ENCODE results near the gene ASCC1.
"Not testable (repeated sequence)": the region's sequence is repeated elsewhere in the genome, so short reads cannot be mapped to it uniquely, and the experiment has no call there.

The ASCC1 gene

GRCh38 chr10:72215611-72216549 is at the start of gene ASCC1, which contains the start of gene ANAPC16:
TSS of gene ASCC1 (minus strand) at chr10:72216276. CDS start at chr10:72213298, 2,978 bp downstream.
TSS of gene ANAPC16 (plus strand) at chr10:72216012. CDS start at chr10:72223915, 7,903 bp downstream.
- DNase-seq: peak; percentile 72

- no peak for DNase-seq
Measured at GRCh38 chr10:72265508-72265907, 49.4 kb upstream of the ASCC1 start.

DNA sequence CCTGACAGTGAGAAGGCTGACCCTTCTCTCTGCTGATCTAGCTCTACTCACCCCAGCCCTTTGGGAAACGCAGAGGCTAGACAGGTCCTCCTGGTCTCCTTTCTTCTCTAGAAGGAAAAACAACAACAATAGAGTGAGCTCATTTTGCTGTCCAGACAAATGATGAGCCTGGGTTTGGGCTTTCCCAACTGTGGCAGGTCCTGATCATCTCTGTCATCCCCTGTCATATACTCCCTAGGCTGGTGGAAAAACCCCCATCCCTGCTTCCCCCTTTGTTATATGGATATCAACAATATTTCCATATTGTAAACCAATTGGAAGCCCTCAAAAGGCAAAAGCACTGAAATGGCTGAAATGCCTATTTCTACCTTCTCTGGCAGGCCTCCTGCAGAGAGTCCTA is 48.5 kb upstream of the ASCC1 start:
- DNase-seq: no peak

- DNase-seq: peak; percentile 75
Measured at GRCh38 chr10:72263613-72264241, 47.7 kb upstream of the ASCC1 start.

DNA sequence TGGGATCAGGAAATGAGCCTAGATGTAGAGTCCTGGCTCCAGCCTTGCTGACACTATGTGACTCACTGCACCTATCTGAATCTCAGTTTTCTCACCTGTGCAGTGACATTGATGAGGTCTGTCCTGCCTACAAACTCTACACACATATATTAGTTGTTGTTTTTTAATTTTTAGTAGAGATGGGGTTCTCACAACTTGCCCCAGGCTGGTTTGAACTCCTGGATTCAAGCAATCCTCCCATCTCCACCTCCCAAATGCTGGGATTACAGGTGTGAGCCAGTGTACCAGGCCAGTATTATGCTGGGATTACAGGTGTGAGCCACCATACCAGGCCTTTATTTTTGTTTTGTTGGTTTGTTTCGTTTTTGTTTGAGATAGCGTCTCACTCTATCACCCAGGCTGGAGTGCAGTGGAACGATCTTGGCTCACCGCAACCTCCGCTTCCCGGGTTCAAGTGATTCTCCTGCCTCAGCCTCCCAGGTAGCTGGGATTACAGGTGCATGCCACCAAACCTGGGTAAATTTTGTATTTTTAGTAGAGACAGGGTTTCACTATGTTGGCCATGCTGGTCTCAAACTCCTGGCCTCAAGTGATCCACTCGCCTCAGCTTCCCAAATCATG is 45.8 kb upstream of the ASCC1 start:
- DNase-seq: no peak

- no peak for DNase-seq
Measured at GRCh38 chr10:72260976-72261783, 45.1 kb upstream of the ASCC1 start.

DNA sequence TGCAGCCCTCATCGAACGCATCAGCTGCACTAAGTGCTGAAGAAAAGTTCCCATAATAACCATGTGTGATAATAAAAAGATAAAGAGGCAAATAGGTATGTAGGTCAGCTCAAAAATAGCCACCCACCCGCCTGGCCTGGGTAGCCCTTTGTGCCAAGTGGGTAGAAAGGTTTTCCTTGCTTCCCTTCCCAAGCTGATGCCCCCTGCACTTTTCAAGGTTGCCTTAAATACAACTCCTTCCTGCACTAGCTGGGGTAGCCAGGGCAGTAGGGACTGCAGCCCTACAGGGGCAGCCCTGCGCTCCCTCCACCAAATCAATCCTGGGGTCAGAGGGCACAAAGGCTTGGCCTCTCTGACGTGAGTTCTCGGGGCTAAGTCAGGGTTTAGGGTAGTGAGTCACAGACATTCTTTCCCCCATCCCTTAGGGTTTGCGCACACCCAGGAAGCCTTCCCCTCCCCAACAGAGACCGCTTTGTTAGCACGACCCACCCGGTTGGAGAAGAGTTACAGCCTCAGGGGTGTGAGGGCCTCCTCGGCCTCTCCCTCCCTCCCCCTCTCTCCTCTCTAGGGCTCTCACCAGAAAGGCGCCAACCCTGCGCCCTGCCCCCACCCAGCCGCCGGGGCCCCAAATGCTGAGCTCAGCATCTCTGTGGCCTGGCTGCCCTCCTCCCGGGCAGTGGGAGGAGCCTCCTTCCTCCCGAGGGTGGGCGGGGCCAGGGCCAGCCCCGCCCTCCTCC is 44.3 kb upstream of the ASCC1 start:
- DNase-seq: no peak

DNA sequence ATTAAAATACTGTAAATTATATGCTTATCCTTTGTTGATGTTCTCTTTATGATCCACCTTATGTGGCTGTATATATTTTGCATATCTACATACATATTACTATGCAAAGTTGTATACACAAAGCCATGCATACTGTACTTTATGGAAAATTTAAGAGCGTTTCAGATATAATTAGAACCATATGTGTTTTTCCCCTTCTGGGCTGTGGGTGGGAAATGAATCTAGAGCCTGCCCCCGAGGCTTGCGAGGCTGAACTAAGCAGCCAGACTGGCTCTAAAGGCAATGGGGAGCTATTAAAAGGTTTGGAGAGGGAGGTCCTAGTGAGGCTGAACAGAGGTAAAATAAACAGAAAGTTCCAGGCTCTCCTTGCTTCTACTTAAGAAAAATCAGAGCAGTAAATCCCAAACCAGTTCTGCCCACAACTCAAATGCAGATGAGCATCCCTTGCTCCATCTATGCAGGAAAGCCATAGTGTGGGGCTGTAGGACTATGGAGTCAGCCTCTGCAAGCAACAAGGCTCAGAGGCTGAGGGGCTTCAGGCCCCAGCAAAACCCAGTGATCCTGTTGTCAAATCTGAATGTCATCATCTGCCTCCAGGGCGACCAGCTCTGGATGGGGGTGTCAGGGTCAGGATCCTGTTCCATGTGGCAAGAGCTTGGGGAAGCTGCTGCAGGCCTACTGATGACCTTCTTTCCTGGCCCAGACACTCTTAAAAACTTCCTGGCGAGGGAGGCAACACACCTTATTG is 43.6 kb upstream of the ASCC1 start:
- DNase-seq: no peak

DNA sequence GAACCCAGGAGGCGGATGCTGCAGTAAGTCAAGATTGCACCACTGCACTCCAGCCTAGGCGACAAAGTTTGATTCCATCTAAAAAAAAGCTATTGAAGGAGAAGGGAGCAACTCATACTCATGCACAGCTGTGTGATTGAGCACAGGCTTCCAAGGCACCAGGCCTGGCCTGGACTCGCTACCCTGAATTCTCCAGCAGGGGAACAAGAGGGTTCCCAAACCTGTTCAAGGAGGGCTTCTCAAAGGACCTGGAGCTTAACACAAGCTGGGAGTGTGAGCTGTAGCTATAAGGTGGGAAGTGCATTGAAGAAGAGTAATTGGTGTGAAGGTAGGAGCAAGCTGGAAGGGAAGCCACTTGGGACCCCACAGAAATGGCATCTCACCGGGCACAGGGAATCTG is 42.5 kb upstream of the ASCC1 start:
- no peak for DNase-seq

DNA sequence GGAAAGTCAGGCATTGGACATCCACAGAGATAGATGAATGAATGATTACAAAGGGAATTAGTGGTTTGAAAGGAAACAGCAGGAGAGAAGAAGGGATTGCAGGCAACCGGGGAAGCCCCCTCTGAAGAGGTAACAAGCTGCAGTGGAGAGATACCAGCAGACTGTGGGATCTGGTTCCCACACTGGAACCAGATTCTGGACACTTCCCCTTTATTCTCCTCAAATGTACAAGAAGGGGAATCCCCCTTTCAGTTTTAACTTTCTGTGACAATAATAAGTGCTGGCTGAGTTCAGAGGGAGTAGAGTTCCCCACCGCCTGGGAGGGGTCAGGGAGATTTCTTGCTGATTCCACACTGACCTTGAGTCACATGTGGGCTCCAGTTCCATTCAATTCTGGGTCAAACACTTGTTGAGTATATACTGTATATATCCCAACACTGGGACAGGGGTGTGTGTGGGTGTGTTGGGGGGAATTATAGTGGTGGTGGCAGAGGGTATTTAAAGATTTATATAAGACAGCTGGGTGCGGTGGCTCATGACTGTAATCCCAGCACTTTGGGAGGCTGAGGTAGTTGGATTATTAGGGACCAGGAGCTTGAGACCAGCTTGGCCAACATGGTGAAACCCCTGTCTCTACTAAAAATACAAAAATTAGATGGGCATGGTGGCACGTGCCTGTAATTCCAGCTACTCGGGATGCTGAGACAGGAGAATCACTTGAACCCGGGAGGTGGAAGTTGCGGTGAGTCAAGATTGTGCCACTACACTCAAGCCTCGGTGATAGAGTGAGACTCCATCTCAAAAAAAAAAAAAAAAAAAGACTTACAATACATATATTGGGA is 41.2 kb upstream of the ASCC1 start:
- DNase-seq: no peak

DNA sequence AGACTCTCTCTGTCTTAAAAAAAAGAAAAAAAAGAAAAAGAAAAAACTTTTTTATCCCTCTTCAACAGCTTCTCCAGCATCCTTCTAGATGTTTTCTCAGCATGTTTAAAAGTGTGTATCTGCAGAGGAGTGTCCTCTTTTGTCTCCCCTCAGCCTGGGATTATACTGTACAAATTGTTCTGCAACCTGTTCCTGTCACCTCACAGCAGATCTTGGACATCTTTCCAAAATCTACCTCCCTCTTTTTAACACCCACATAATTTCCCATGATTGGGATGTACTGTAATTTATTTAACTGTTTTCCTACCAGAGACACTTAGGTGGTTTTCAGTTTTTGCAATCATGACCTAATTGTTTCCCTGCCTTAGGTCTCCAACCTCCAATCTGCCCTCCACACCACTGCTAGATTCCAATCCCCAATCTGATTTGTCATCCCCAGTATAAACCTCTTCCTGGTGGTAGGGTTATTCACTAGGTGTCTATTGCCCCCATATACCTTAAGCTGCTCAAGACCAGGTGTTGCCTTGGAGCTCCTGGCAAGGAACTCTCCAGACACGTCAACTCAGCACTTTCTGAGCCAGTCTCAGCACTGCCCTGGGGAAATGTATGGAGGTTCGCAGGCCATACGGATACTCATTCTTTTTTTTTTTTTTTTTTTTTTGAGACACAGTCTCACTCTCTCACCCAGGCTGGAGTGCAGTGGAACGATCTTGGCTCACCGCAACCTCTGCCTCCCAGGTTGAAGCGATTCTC is 40.1 kb upstream of the ASCC1 start:
- no peak for DNase-seq

DNA sequence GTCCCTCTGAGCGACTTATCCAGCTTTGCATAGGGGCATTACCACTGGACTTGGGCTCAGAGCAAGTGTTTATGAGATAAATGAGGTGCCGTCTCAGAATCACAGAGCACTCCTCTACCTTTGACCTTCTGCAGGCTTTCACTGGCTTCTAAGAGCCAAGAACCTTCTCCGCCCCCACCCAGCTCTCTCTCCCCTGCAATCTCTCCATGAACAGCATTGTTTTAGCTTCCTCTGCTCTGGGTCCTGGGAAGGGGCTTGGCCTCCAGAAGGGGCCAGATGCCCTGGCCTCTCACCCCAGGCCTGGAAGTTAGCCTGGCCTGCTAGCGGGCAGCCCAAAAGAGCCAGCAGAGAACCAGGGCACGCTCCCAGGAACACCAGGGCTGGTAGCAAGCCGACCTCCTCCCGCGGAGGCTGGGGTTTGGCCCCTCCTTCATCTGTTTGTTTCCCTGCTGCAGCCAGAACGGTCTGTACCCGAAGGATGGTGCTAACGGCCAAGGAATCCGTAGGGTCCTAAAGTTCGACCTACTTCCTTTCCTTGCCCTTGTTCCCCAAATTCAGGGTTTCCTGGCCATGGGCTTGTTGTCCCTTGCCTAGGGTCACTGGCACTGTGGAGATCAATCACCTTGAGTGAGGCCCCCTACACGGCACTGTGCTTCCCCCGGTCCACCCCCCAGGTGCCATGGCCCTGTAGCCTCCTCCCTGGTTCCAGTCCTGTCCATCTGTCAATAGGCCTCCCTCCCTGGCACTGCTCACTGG is 38.9 kb upstream of the ASCC1 start:
- DNase-seq: no peak

GRCh38 chr10:72253578-72253977 is 37.5 kb upstream of the ASCC1 start:
- DNase-seq: no peak

GRCh38 chr10:72252972-72253371 is 36.9 kb upstream of the ASCC1 start:
- no peak for DNase-seq

DNA sequence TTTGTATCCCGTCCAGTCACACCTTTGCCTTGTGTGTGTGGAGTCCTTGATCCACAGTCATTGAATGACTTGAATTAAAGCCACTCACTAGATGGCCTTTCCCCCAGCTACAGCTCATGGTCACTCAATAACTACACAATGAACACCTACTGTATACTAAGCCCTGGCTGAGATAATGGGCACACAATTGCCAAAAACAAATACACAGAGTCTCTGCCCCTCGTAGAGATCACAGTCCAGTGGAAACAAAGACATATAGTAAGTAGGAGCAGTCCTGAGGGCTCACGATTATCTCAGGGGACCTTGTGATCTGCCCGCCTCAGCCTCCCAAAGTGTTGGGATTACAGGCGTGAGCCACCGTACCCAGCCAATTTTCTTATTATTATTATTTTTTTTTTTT is 35.6 kb upstream of the ASCC1 start:
- DNase-seq: no peak

GRCh38 chr10:72250666-72251065 is 34.6 kb upstream of the ASCC1 start:
- DNase-seq: no peak

DNA sequence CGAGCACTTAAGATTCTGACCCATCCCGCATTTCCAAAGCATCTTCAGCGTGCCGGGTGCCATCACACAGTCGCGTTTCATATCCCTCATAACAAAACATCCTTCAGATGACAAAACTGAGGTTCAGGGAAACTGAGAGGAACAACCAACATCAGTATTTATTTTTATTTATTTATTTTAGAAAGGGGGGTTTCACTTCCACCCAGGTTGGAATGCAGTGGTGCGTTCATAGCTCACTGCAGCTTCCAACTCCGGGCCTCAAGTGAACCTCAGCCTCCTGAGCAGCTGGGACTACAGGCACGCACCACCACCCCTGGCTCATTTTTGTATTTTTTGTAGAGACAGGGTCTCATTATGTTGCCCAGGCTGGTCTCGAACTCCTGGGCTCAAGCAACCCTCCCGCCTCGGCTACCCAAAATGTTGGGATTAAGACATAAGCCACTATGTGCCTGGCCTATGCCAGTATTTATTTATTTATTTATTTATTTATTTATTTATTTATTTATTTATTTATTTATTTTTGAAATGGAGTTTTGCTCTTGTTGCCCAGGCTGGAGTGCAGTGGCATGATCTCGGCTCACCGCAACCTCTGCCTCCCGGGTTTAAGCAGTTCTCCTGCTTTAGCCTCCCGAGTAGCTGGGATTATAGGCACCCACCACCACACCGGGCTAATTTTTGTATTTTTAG is 33.2 kb upstream of the ASCC1 start:
- not testable (repeated sequence) for DNase-seq

DNA sequence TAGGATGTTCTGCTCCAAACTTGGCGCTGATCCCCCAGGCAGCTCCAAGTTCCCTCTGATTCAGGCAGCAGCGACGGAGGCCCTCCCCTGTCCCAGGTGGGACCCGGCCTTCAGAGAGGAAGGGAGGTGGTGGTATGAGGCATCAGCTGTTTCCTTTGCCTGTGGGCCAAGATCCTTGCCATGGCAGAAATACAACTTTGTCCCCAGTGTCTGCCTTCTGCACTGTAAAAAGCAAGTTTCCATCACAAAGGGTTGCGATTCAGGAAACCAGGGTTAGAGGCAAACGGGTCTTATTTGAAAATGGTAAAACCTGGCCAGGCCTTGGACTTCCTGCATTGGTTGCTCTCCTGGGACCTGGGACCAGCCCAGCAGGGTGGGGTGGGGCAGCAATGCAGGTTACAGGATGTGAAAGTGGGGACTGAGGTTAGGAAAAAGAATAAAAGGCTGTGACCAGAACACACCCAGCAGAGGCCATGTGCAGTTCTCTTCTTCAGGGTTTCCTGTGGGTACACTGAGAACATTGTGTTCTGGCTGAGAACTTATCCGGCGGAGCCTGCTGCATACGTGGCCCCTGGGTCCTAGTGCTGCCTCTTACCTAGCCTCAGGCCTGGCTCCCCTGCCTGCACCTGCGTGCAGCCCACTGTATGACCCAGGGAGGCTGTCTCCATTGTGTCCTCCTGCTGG is 32.5 kb upstream of the ASCC1 start:
- no peak for DNase-seq

All from NCI-H1105 (cell line).